Fibroblast of skin of left biceps (primary cell): Measurements from ENCODE around the gene TRPC4AP.
"Not testable (repeated sequence)": the region's sequence is repeated elsewhere in the genome, so short reads cannot be mapped to it uniquely, and the experiment has no call there.

Experiments
- DNase-seq, 2 experiments: peaks; one replicate each; pipeline ENCODE4 v3.0.0-alpha.2; 2013; ENCODE audit warnings: low read depth in 2 of 2

TRPC4AP gene

GRCh38 chr20:35101620-35102019, 9.0 kb upstream of the TRPC4AP start:
- no peak for DNase-seq

DNA sequence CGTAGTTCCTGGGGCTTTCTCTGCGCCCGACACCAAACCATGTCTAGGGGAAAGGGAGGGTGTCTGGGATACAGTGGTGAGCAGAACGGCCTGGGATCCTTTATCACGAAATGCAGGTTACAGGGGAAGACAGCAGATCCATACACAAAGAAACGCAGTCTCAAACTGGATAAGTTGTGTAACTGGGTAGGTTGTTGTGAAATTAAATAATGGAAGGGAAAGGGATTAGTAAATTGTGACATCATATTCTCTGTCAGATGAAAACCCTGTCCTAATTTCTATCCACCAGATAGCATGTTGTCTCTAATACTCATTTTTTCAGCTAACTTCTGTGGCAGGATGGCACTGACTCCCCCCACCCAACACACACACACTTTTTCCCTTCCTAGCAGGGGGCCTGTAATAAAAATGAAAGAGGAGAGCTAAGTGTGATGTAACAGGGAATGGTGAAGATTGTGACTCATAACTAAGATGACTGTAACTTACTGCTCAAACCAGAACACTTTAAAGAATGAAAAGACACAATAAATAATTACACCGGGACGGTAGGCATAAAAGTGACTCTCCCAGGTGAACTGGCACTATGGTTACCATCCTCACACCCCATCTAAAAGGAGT, 769 bp upstream of the TRPC4AP start:
- DNase-seq, result peak in 1 of 2 experiments; percentile 44

GRCh38 chr20:35091816-35092523, 637 bp downstream of the TRPC4AP start:
- no peak for DNase-seq

- DNase-seq, result no peak
Measured at GRCh38 chr20:35088231-35089145, 4.1 kb downstream of the TRPC4AP start.

- DNase-seq, result no peak
Measured at GRCh38 chr20:35087791-35088190, 4.8 kb downstream of the TRPC4AP start.

DNA sequence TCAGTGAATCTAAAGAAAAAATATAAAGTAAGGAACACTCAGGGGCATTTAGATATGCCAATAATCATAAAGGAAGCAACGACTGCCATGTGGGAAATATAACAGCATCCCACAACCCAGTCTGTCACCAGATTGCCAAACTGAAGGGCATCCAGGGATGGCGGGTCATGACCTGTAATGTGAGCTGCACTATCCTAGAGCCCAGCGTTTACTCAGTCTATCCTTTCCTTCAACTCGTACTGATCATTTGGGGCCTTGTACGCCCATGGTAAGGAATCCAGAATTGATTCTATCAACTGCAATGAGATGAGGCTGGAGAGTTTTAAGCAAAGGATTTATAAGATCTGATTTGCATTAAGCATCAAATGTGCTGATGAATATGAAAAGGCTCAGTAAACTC, 5.3 kb downstream of the TRPC4AP start:
- DNase-seq, result no peak

GRCh38 chr20:35085477-35086225, 7.0 kb downstream of the TRPC4AP start:
- DNase-seq, result no peak

- DNase-seq, result no peak
Measured at GRCh38 chr20:35084998-35085397, 7.6 kb downstream of the TRPC4AP start.

DNA sequence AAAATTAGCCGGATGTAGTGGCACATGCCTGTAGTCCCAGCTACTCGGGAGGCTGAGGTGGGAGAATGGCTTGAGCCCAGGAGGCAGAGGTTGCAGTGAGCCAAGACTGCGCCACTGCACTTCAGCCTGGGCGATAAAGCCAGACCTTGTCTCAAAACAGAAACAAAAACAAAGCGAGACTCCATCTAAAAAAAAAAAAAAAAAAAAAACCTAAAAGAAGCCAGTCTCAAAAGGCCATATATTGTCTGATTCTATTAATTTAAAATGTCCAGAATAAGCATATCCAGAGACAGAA, 12.3 kb downstream of the TRPC4AP start:
- not testable (repeated sequence) for DNase-seq

DNA sequence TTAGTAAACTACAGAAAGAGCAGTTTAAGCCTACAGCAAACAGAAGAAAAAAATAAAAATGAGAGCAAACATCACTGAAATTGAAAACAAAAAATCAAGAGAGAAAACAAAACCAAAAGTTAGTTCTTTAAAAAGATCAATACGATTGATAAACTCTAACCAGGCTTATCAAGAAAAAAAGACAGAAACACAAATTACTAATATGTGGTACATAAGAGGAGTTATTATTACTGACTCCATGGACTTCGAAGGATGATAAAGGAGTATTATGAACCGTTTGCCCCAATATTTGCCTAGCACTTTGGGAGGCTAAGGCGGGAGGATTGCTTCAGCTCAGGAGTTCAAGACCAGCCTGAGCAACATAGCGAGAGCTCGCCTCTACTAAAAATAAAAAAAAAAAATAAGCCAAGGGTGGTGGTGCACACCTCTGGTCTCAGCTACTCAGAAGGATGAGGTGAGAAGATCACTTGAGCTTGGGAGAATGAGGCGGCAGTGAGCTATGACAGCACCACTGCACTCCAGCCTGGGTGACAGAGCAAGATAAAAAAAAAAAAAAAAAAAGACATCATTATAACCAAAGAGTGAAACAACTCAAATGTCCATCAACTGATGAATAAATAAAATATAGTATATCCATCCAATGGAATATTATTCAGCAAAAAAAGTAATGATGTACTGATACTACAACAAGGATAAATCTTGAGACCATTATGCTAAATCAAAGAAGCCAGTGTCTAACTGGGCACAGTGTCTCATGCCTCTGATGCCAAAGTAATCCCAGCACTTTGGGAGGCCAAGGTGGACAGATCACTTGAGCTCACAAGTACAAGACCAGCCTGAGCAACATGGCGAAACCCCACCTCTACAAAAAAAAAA, 12.9 kb downstream of the TRPC4AP start:
- no peak for DNase-seq

- no peak for DNase-seq
Measured at GRCh38 chr20:35077872-35078271, 14.7 kb downstream of the TRPC4AP start.

GRCh38 chr20:35077341-35077740, 15.3 kb downstream of the TRPC4AP start:
- no peak for DNase-seq

GRCh38 chr20:35071436-35072153, 21.0 kb downstream of the TRPC4AP start:
- not testable (repeated sequence) for DNase-seq

DNA sequence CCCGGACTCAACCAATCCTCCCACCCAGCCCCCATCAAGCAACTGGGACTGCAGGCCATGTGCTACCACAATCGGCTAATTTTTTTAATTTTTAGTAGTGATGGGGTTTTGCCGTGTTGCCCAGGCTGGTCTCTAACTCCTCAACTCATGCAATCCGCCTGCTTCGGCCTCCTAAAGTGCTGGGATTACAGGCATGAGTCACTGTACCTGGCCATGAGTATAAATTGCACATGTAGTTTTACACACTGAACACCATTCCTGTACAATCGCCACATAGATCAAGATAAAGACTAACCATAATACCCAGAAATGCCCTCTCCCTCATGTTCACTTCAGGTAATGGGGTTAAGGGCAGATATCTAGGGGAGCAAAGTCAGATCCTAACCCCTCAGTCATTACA, 26.4 kb downstream of the TRPC4AP start:
- DNase-seq, result no peak

- DNase-seq, result no peak
Measured at GRCh38 chr20:35065181-35065580, 27.4 kb downstream of the TRPC4AP start.

- DNase-seq, result no peak
Measured at GRCh38 chr20:35063168-35063567, 29.4 kb downstream of the TRPC4AP start.

GRCh38 chr20:35062478-35062877, 30.1 kb downstream of the TRPC4AP start:
- DNase-seq, result no peak

GRCh38 chr20:35060168-35060567, 32.4 kb downstream of the TRPC4AP start:
- DNase-seq, result no peak

- no peak for DNase-seq
Measured at GRCh38 chr20:35059612-35060011, 33.0 kb downstream of the TRPC4AP start.

- DNase-seq, result no peak
Measured at GRCh38 chr20:35059110-35059509, 33.5 kb downstream of the TRPC4AP start.
